ENCODE data around the gene CLEC16A.

Gene CLEC16A

DNA sequence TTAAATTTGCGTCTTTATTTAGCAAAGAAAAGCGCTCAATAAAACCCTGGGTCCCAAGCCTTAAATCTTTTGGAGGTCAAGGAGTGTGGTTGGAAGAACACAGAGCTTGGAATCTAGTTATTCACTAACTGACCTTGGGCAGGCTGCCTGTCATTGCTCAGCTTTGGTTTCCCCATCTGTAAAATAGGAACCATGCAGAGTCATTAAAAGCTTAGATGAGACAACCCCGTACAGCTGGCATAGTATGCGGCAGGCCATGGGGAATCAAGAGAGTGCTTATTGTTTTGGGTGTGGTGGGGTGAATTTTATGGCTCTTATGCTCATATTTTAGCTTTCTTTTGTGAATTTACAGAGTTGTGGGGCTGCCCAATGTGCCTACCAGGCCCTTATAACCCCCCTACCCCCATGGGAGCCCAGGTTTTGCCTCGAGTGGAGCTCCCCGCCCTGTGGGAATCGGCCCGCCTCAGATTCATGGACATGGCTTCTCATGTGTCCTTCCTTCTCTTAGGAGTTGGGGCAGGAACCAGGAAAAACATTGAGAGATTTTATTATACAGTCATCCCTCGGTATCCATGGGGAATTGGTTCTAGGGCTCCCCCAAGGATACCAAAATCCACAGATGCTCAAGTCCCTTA, 113.5 kb downstream of the CLEC16A start:
- H3K4me3 ChIP-seq (ENCODE audit: low read depth, low read length): no peak overlapping the region

DNA sequence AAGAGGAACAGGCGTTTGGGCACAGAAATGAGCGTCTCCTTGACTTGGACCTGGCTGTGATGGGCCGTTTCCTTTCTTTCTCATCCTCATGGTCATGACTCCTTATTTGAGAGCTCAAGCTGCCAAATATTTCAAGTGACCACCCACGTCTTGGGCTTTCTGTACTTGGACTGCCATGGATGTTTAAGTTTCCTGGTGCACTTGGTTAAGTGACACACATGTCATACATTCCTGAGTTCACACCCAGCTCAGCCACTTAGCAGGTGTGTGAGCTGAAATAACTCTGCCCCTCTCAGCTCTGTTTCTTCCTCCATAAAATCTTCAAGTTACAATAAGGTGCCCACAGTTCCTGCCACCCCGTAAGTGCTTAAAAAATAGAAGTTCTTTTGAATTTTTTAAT, 114.5 kb downstream of the CLEC16A start:
- no peak overlapping the region for H3K4me3 ChIP-seq (ENCODE audit: low read depth, low read length)
- TF ChIP-seq, protein P1, sequence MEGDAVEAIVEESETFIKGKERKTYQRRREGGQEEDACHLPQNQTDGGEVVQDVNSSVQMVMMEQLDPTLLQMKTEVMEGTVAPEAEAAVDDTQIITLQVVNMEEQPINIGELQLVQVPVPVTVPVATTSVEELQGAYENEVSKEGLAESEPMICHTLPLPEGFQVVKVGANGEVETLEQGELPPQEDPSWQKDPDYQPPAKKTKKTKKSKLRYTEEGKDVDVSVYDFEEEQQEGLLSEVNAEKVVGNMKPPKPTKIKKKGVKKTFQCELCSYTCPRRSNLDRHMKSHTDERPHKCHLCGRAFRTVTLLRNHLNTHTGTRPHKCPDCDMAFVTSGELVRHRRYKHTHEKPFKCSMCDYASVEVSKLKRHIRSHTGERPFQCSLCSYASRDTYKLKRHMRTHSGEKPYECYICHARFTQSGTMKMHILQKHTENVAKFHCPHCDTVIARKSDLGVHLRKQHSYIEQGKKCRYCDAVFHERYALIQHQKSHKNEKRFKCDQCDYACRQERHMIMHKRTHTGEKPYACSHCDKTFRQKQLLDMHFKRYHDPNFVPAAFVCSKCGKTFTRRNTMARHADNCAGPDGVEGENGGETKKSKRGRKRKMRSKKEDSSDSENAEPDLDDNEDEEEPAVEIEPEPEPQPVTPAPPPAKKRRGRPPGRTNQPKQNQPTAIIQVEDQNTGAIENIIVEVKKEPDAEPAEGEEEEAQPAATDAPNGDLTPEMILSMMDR (IDR thresholded peaks at IDR 0.05; ENCODE audit: low read depth, low read length): no peak

More for the DNA sequence above, 113.5 kb downstream of the CLEC16A start:
- TF ChIP-seq, protein P1 (IDR thresholded peaks at IDR 0.05; ENCODE audit: low read depth, low read length): no peak

- TF ChIP-seq, protein P1 (IDR thresholded peaks at IDR 0.05; ENCODE audit: low read depth, low read length): no peak
- no peak overlapping the region for H3K4me3 ChIP-seq (ENCODE audit: low read depth, low read length)
These were observed 115.2 kb downstream of the CLEC16A start for GRCh38 chr16:11059588-11059987.

GRCh38 chr16:11060364-11060763, 116.0 kb downstream of the CLEC16A start:
- H3K4me3 ChIP-seq (ENCODE audit: low read depth, low read length): no peak overlapping the region
- TF ChIP-seq, protein P1 (IDR thresholded peaks at IDR 0.05; ENCODE audit: low read depth, low read length): no peak

GRCh38 chr16:11060842-11061241, 116.5 kb downstream of the CLEC16A start:
- H3K4me3 ChIP-seq (ENCODE audit: low read depth, low read length): no peak overlapping the region
- TF ChIP-seq, protein P1 (IDR thresholded peaks at IDR 0.05; ENCODE audit: low read depth, low read length): no peak

DNA sequence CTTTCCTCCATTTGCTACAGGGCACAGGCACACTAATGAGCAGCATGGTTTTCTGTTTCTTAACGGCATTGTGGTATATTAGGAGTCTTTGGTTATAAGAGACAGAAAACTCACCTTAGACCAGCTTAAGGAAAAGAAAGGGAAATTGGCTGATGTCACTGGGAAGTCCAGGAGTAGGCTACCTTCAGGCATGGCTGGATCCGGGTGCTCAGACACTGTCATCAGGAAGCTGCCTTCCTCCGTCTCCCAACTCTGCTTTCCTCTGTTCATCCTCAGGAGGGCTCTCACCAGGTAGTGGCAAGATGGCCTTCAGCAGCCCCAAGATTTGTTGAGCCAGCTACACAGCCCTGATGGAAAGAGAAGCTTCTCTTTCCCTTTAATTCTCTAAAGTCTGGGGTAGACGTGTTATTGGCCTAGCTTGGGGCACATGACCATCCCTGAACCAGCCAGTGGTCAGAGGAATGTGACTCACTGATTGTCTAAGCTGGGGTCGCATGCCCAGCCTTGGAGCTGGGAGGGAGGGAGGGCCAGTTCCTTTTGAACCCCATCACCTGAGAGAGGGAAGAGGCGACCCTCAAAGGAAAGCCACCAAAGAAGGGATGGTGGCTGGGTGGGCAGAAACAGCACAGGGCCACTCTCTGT, 117.4 kb downstream of the CLEC16A start:
- no peak overlapping the region for H3K4me3 ChIP-seq (ENCODE audit: low read depth, low read length)
- TF ChIP-seq, protein P1 (IDR thresholded peaks at IDR 0.05; ENCODE audit: low read depth, low read length): no peak

DNA sequence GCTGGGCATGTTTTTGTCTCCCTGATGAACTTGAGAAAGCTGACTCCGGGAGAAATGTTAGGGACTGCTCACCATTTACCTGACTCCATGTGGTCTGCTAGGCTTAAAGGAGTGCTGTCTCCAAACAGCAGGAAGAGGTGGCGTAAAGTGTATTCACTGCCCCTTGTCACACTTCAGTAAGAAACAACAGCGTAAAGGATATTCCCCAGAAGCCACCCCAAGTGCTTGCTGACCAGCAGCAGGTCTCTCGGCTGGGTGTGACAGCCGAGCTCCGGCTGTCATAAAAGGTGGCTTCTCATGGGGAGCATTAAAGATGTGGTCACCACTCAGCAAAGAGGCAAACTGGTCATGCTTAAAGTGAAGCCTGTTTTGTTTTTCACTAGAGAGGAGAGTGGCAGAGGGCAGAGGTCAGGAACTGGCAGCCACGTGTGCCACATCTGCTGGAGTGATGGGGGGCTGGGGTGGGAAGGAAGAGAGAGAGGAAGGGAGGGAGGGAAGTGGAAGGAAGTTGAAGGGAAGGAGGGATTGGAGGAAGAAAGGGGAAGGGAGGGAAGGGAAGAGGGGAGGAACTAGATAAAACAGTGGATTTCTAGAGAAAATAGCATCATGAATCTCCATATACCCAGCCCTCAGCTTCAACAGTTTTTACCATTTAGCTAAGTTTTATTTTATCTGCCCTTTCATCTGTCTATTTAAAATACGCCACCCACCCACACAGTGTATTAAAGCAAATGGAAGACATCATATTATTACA, 119.3 kb downstream of the CLEC16A start:
- H3K4me3 ChIP-seq (ENCODE audit: low read depth, low read length): no peak overlapping the region
- TF ChIP-seq, protein P1 (IDR thresholded peaks at IDR 0.05; ENCODE audit: low read depth, low read length): no peak

All from WI38 (cell line).